GM06990 (cell line): ENCODE data around the gene SYT6.

Experiments used
- DNase-seq: peaks from one replicate; pipeline ENCODE4 v3.0.0-alpha.2; 2011; ENCODE audit not compliant: insufficient read length; ENCODE audit errors: extremely low read depth
- H3K27me3 ChIP-seq: replicated peaks from 2 replicates; pipeline ENCODE4 v1.6.0; 2011; ENCODE audit warnings: low read length; ENCODE audit not compliant: control insufficient read depth, insufficient read depth
- H3K36me3 ChIP-seq: 2 replicates; pipeline ENCODE4 v1.5.1; 2011; ENCODE audit warnings: low read length; ENCODE audit not compliant: control insufficient read depth, insufficient read depth
- H3K4me3 ChIP-seq: replicated peaks from 2 replicates; pipeline ENCODE4 v1.5.1; 2011; ENCODE audit warnings: low read depth, mild to moderate bottlenecking, control low read depth, low read length
- TF ChIP-seq, protein P1 (sequence below): IDR thresholded peaks from 2 replicates; pipeline ENCODE4 v1.5.1; 2011; ENCODE audit warnings: low read length, control low read depth, mild to moderate bottlenecking, inconsistent platforms; ENCODE audit not compliant: insufficient read depth, poor library complexity, severe bottlenecking

Gene SYT6, protein sequence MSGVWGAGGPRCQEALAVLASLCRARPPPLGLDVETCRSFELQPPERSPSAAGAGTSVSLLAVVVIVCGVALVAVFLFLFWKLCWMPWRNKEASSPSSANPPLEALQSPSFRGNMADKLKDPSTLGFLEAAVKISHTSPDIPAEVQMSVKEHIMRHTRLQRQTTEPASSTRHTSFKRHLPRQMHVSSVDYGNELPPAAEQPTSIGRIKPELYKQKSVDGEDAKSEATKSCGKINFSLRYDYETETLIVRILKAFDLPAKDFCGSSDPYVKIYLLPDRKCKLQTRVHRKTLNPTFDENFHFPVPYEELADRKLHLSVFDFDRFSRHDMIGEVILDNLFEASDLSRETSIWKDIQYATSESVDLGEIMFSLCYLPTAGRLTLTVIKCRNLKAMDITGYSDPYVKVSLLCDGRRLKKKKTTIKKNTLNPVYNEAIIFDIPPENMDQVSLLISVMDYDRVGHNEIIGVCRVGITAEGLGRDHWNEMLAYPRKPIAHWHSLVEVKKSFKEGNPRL

DNA sequence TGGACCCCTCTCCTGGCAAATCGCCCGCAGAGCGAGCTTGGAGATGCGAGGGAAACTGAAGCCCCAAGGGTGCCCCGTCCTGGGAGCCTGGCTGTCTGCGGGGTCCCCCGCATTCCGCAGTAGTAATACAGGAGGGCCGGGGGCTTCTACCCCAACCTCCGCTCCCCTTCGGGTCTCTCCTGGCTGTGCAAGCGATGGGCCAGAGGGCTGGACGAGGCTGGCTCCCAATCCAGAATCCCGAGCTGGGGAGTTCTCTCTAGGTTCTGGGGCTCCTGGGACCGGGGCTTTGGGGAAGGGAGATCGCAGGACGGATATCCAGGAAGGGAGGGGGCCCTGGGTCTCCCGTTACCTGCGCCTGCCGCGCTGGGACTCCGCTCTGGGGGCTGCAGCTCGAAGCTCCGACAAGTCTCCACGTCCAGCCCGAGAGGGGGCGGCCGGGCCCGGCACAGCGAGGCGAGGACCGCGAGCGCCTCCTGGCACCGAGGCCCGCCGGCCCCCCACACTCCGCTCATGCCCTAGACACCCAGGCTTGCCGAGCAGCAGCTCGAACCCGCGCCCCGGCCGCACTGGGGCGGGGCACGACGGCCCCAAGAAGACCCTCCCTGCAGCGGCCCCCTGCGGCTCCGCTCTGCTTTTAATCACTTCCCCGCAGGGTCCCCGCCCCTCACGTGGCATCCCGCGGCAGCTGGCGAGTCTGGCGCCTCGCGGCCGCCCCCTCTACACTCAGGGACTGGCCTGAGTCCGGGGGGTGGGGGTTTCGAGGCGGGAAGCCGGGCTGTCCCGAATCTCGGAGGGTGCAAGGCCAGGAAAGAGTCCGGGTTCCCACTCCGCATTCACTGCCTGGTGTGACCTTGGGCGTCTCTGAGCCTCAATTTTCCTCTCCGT is at the start of gene SYT6:
Gene SYT6 (minus strand): TSS at position 609 of the 885 bp plus-strand sequence. CDS start 97 bp downstream, at position 512.
- Histone ChIP-seq H3K27me3 (peaks cover 3% of the 10 kb centered on the region), H3K4me3 (no peak within 1 kb of the TSS), H3K36me3 (no peaks in the 10 kb centered on the region)
- DNase-seq = no peak
- TF ChIP-seq, protein P1, sequence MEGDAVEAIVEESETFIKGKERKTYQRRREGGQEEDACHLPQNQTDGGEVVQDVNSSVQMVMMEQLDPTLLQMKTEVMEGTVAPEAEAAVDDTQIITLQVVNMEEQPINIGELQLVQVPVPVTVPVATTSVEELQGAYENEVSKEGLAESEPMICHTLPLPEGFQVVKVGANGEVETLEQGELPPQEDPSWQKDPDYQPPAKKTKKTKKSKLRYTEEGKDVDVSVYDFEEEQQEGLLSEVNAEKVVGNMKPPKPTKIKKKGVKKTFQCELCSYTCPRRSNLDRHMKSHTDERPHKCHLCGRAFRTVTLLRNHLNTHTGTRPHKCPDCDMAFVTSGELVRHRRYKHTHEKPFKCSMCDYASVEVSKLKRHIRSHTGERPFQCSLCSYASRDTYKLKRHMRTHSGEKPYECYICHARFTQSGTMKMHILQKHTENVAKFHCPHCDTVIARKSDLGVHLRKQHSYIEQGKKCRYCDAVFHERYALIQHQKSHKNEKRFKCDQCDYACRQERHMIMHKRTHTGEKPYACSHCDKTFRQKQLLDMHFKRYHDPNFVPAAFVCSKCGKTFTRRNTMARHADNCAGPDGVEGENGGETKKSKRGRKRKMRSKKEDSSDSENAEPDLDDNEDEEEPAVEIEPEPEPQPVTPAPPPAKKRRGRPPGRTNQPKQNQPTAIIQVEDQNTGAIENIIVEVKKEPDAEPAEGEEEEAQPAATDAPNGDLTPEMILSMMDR = no peak

DNA sequence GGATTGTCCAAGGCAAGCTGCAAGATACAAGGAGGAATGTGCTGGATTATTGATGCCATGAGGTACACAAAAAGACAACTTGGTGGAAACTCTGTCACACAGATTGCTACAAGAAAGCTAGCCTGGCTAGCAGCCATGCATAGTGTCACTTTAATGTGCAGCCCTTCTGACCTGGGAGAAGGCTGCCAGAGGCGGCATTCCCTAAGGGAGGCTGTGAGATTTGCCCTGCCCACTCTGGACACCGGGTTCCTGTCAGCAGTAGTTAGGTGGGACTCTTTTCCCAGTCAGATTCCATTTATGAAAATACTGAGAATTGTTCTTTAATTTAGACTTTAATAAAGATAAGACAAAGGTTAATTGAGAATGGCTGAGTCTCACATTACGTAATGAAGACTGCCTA is 47.8 kb upstream of the SYT6 start:
- Histone ChIP-seq H3K4me3 (no peak overlapping the region), H3K36me3 (no peaks in the 10 kb centered on the region), H3K27me3 (peaks cover 2% of the 10 kb centered on the region; the same call in 1 of the 2 replicates)
- DNase-seq = no peak
- TF ChIP-seq, protein P1 = no peak

DNA sequence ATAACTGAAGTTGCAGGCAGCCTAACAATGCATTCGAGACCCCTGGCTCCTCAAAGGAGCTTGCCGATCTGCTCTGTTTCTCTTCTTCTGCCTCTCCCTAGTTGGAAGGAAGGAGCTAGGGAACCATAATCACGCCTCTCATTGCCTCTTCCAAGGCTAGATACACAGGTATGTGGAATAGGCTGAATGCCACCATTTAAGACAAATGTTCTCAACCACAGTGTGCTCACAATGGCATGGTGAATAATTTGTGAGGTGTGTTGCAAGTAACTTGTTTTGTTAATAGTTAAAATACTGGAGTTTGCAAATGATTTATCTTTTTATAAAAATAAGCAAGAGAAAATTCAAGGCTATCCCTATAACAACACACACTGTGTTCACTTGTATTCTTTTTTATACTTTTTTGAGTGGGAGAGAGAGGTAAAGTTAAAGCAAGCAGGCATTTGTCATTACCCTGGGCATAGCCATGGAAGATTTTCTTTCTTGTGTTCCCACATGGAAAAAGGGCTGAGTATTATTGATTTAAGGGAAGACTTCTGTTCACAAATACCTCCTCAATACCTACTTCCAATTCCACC is 45.4 kb upstream of the SYT6 start:
- Histone ChIP-seq H3K4me3 (no peak overlapping the region), H3K36me3 (no peaks in the 10 kb centered on the region), H3K27me3 (peaks cover 2% of the 10 kb centered on the region; the same call in 1 of the 2 replicates)
- TF ChIP-seq, protein P1 = no peak
- no peak for DNase-seq

DNA sequence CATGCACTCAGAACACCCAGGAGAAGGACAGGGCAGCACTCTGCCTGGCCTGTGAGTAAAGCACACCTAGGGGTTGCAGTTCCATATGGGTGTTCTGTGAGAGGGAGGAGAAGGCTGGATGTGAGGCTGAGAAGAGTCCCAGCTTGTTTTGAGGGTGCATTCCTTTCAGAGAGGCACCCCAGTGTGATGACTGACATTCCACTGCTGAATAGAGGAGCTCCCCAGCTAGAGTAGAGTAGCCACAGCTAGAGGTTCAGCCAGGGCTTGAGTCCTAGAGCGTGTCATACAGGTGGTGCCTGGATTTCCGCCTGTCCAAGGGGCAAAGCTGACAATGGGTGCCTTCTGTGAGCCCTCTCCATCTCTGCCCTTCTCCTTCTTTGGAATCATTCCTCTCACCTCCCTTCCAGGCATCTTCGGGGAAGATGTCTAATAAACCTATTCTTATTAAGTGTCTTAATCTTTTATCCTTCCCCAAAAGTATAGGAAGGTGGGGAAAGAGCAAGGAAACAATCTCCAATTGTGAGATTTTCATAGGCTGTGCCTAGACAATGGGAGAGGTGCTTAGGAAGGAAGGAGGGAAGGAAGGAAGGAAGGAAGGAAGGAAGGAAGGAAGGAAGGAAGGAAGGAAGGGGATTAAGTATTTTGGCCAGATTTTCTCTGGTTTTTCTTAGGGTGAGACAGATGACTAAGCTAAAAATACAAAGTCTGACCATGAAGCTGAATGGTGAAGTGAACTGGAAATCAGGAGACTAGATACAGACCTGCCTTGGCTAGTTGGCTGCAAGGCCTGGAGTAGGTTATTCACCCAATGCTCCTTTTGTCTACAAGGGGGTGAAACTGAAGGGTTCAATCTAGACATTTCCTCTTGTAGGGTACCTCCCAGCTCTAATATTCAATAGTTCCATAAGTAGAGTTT is 43.6 kb upstream of the SYT6 start:
- peaks cover 2% of the 10 kb centered on the region; the same call in 1 of the 2 replicates for H3K27me3 ChIP-seq
- DNase-seq = no peak
- H3K36me3 ChIP-seq = no peaks in the 10 kb centered on the region
- H3K4me3 ChIP-seq = no peak overlapping the region
- TF ChIP-seq, protein P1 = no peak

DNA sequence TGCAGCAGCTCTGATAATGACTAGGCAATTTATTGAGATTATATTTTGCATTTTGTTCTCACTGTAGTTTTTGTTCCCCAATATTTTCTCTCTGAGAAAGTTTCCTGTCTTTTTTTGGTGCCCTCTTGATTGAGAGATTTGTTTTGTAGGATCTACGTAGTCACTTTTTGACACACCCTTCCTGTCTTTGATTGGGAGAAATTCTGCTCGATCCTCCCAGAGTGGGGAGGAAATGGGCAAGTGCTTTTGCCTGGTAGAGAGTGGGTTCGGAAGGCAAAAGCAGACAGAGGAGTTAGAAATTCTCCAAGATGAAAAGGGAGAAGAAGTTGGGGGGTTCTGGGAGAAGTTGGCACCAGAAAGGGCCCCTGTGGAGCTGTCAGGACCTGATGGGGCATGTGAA is 42.1 kb upstream of the SYT6 start:
- Histone ChIP-seq H3K4me3 (no peak overlapping the region), H3K27me3 (peaks cover 2% of the 10 kb centered on the region; the same call in 1 of the 2 replicates), H3K36me3 (no peaks in the 10 kb centered on the region)
- no peak for DNase-seq
- TF ChIP-seq, protein P1 = no peak
